GM19099 (cell line): ENCODE data around the gene B4GAT1.

Experiments
- POLR2A ChIP-seq: IDR thresholded peaks from 3 replicates; pipeline ENCODE4 v1.6.1; 2011; ENCODE audit warnings: low read depth; ENCODE audit not compliant: insufficient read length; ENCODE audit errors: extremely low read depth

Gene B4GAT1

DNA sequence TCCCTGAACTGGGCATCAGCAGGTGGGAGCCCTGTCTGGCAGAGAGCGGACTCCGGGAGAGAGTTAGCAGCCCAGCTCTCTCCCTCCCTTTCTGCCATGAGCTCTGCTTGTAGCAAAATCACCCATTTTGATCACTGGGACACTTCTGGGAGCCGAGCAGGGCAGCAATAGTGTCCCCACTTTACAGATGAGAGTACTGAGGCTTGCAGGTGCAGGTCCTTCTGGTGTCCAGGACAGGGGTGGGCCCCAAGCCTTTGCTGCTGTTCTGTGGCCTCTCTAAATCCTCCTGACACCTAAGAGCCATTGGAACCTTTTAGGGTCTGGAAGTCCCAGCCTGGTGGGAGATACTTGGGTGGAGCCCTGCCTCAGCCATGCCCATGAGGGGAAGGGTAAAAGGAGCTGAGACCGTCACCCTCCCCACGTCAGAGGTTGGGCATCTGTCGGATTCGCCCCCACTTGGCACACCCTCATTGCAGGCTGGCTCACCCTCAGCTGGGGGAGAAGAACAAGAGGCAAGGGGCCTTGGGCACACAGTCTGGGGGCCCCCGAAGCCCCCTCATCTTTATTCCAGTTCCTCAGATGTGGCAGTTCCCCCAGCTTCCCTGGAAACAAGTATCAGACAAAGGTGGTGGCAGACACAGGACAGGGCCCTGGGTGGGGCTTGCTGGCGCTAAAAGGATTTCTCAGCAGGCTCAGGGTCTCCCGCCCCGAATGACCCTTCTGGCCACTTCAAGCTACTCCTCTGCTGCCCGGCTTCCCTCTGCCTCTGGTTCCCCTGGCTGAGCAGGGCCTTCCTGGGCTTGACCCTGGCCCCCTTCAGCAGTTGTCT, 15.7 kb downstream of the B4GAT1 start:
- TF ChIP-seq POLR2A: no peak

GRCh38 chr11:66330931-66331330, 16.5 kb downstream of the B4GAT1 start:
- TF ChIP-seq POLR2A: no peak

GRCh38 chr11:66329165-66329673, 18.2 kb downstream of the B4GAT1 start:
- TF ChIP-seq POLR2A: no peak

DNA sequence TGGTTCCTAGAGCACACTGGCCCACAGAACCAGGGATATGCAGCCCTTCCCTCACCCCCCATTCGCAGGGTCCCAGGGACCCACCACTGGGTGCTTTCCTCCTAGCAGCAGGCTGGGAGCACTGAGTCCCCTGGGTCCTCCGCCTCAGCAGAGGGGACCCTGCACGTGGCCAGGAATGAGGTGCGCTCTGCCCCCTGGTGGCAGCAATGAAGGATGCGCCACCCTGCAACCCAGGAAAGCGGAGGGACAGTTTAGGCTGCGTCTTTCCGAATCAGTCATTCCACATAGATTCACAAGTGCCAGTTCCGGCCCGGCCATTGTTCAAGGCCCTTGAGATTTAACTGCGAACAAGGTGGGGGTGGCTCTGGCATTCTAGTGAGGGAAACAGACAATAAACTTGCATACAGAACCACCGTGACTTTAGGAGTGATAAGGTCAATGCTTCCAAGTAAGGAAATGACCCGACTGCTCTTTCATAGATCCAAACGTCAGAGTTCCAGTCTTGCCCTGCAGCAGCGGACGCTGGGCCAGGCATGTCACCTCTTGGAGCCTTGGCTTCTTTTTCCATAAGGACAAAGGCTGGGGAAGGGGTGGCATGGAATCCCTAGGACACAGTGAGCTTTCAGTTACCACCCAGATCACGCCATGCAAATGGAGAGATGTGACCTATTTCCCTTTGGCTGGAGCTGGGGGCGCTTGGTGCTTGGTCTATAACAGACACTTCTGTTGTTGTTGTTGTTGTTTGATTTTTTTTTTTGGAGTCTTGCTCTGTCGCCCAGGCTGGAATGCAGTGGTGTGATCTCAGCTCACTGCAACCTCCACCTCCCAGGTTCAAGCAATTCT, 18.9 kb downstream of the B4GAT1 start:
- TF ChIP-seq POLR2A: no peak

DNA sequence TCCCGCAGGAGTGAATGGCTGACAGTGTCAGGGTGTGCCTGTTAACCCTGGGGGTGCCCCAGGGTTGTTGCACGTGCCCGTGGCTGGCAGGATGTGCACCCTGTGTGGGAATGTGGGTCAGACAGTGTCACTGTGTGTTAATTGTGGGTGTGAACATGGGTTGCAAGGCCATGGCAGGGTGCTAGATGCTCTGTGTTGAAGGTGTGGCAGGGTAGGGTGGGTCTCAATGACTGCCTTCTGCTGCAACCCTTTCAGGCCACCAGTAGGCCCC, 19.5 kb downstream of the B4GAT1 start:
- no peak for TF ChIP-seq POLR2A

DNA sequence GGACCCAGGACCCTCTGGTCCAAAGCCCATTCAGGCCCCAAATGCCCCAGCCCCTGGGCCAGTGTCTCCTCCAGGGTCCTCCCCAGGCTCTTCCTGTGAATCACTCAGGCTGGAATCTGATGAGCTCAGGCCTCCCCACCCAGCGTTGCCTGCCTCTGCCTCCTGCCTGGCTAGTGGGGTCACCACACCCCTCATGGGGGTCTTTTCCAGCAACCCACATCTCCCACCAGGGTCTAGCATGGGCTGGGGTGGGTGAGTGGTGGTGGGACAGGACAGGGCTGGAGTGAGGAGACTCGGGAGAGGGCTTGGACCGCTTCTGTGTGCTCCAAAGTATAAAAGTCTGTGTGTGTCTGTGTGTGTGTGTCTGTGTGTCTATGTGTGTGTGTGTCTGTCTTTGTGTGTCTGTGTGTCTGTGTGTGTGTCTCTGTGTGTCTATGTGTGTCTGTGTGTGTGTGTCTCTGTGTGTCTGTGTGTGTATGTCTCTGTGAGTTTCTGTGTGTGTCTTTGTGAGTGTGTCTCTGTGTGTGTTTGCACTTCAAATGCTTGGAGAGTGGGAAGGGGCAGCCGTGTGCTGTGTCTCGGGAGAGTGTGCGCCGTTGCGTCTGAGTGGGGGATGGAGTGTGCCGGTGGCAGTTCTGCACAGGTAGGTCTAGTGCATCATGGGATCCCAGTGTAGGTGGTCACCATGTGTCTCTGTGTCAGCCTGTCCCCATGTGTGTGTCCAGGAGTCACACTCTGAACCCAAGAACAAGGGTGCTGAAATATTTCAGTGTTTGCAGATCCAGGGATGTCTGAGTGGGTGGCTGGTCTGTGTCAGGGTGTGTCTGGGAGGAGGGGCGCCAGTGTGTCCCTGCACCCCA, 20.0 kb downstream of the B4GAT1 start:
- no peak for TF ChIP-seq POLR2A

- TF ChIP-seq POLR2A: no peak
These were observed 20.9 kb downstream of the B4GAT1 start for GRCh38 chr11:66326261-66327111.

DNA sequence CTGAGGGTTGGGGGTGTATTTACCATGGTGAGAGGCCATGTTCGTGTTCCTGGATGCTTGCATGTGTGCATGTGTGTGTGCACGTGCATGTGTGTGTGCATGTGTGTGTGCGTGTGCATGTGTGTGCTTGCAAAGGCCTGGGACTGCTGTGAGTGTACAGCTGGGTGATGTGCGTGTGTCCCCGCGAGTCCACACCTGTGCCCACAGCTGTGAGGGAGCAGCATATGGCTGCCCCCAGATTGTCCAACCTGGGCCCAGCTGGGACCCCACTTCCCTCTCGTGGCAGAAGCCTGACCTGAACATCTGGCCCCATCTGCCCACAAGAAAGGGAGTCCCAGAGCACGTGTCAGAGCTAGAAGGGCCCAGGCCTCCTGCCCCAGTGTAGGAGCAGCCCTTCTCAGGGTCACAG, 22.2 kb downstream of the B4GAT1 start:
- no peak for TF ChIP-seq POLR2A

DNA sequence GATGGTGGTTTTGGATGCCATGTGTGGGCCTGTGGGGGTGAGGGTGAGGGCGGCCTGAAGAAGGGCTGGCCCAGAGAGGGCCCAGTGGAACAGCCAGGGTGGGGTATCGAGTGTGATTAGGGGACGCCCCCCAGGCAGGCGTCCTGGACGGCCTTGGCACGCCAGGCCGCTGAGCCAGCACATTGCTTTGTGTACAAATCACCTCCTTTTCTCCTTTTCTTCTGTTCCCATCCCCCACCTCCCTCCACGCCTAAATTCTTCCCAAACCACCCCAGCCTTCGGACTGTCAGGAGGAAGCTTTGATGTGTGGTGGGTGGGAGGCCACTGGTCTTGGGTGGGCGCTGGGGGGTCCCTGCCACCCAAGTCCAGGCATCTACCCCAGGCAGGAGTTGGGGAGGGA, 22.8 kb downstream of the B4GAT1 start:
- TF ChIP-seq POLR2A: no peak

GRCh38 chr11:66323684-66324083, 23.7 kb downstream of the B4GAT1 start:
- TF ChIP-seq POLR2A: no peak

DNA sequence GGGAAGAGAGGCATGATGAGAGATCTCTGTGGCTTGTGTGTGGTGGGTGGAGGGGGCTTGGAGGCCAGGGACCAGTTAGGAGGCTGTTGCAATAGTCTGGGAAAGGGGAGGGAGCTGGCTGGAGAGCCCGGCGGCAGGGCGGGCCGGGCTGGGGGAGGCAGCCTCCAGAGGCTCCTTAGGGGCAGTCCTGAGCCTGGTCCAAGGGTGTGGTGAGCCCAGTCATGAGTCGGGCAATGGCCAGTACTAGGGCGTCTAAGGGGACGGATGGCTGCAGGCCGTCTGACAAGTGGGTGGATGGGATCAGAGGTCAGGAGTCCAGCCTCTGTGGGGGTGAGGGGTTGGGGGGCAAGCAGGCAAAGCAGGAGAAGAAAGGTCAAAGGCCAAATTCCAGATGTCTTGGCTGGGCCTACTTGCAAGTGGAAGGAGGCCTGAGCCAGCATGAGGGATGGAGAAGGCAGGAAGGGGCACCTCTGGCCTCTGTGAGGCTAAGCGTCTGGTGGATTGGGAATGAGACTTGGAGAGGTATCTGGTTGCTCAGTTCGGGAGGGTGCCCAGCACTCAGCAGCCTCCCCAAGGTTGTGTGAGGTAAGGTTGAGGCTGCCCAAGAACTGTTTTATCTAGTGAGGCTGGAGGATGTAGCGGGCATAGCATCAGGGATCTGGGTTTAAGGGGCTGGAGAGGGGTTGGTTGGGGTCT, 24.5 kb downstream of the B4GAT1 start:
- no peak for TF ChIP-seq POLR2A

- no peak for TF ChIP-seq POLR2A
These were observed 25.8 kb downstream of the B4GAT1 start for GRCh38 chr11:66321606-66322005.

DNA sequence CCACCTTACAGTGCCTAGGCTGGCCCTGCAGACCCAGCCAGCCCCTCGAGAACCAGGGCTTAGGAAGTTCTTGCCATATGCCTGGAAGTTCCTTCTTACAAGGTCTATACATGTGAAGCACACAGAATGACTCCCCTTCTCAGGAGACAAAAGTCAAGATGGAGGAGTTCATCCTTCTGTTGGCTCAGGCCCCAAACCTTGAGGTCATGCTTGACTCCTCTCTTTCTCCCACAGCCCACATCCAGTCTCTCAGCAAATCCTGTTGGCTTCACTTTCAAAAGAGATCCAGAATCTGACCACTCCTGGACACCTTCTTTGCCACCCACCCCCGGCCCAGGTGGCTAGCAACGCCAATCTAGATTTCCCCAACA, 28.8 kb downstream of the B4GAT1 start:
- no peak for TF ChIP-seq POLR2A
